ENCODE results near the gene PIGH. TPM values are rescaled to one million over a fixed set of nuclear protein-coding genes. Genes with fewer than 3 reads are reported as not detected.

The PIGH gene
- total and polyA plus RNA-seq, 8 donors, result 5.2 to 222 (median 21.0) TPM

GRCh38 chr14:67619446-67620216 lies 19.6 kb upstream of the PIGH start, which contains the start of gene ARG2:
TSS of gene ARG2 (plus strand) at chr14:67619920. CDS start at chr14:67619978, 58 bp downstream.
- intact Hi-C loops (cut with DNase I; ENCODE audit: low total_unique reads), result loop anchor here (10.0 kb wide), 1 partner anchor 45 kb away; no protein-coding TSS in a partner anchor
- Histone ChIP-seq H3K9me3 (no peaks in the 10 kb centered on the region), H3K27me3 (no peaks in the 10 kb centered on the region), H3K4me1 (peaks cover 6 to 40% (median 18%) of the 10 kb centered on the region in 4 donors), H3K27ac (peak within 1 kb of the TSS; percentile 76 to 92 (median 81)), H3K4me3 (peak within 1 kb of the TSS; percentile 52 to 72 (median 62)), H3K36me3 (no peaks in the 10 kb centered on the region)
- TF ChIP-seq EP300 (IDR thresholded peaks at IDR 0.05) (no peak), POLR2A (IDR thresholded peaks at IDR 0.05) (peak in 2 of 4 donors; percentile 4 to 51), POLR2AphosphoS5 (IDR thresholded peaks at IDR 0.05) (peak; percentile 65 to 89 (median 76))
- TF ChIP-seq, protein P1, sequence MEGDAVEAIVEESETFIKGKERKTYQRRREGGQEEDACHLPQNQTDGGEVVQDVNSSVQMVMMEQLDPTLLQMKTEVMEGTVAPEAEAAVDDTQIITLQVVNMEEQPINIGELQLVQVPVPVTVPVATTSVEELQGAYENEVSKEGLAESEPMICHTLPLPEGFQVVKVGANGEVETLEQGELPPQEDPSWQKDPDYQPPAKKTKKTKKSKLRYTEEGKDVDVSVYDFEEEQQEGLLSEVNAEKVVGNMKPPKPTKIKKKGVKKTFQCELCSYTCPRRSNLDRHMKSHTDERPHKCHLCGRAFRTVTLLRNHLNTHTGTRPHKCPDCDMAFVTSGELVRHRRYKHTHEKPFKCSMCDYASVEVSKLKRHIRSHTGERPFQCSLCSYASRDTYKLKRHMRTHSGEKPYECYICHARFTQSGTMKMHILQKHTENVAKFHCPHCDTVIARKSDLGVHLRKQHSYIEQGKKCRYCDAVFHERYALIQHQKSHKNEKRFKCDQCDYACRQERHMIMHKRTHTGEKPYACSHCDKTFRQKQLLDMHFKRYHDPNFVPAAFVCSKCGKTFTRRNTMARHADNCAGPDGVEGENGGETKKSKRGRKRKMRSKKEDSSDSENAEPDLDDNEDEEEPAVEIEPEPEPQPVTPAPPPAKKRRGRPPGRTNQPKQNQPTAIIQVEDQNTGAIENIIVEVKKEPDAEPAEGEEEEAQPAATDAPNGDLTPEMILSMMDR (IDR thresholded peaks at IDR 0.05), result peak in 2 of 7 experiments; percentile 11 to 12
- WGBS, 5 donors, result 0 to 1% (median 1%) methylated on average over 19 to 62 of the region's 62 CpGs
- peak; percentile 99 to 100 for DNase-seq

DNA sequence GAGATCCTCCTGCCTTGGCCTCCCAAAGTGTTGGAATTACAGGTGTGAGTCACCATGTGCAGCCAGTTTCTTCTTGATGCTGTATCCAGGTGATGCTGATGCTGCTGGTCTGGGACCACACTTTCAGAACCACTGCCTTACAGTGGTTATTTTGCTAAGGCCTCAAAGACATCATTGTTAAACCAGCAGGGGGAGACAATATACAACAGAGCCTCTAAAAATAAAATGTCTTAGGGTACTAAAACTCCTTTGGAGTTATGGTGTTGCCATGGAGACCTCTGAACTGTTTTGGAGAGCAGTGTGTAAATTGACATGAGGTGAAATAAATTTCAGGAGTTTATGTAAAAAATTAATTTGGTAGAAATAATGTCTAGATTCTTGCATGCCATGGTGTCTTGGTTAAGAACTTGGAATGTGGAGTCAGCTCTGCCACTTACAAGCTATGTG lies 18.6 kb upstream of the PIGH start:
- intact Hi-C loops (cut with DNase I; ENCODE audit: low total_unique reads), result loop anchor here (10.0 kb wide), 1 partner anchor 46 kb away; no protein-coding TSS in a partner anchor
- H3K27ac ChIP-seq, result peak overlapping the region in 3 of 5 donors; percentile 76 to 87 (median 81)

GRCh38 chr14:67610491-67610890 lies 10.4 kb upstream of the PIGH start:
- peaks cover 0 to 12% (median 0%) of the 10 kb centered on the region in 3 donors for H3K27me3 ChIP-seq
- no peaks in the 10 kb centered on the region for H3K4me1 ChIP-seq
- H3K36me3 ChIP-seq, result no peaks in the 10 kb centered on the region
- H3K9me3 ChIP-seq, result no peaks in the 10 kb centered on the region
- H3K27ac ChIP-seq, result no peak overlapping the region
- intact Hi-C loops (cut with DNase I; ENCODE audit: low total_unique reads), result loop anchor here (10.0 kb wide), 1 partner anchor 54 kb away; no protein-coding TSS in a partner anchor
- DNase-seq, result no peak
- no peak overlapping the region for H3K4me3 ChIP-seq
- TF ChIP-seq POLR2A (IDR thresholded peaks at IDR 0.05) (no peak), EP300 (IDR thresholded peaks at IDR 0.05) (no peak), POLR2AphosphoS5 (IDR thresholded peaks at IDR 0.05) (no peak)
- TF ChIP-seq, protein P1 (IDR thresholded peaks at IDR 0.05), result no peak
- 60 to 80% (median 70%) methylated on average over 1 of the region's 1 CpG for WGBS, 5 donors

More for the DNA sequence above, 18.6 kb upstream of the PIGH start:
- no peaks in the 10 kb centered on the region for H3K36me3 ChIP-seq
- TF ChIP-seq POLR2A (IDR thresholded peaks at IDR 0.05), result no peak
- TF ChIP-seq, protein P1 (IDR thresholded peaks at IDR 0.05), result peak in 5 of 7 experiments; percentile 45 to 76 (median 50)
- TF ChIP-seq EP300 (IDR thresholded peaks at IDR 0.05), result no peak
- TF ChIP-seq POLR2AphosphoS5 (IDR thresholded peaks at IDR 0.05), result no peak
- H3K9me3 ChIP-seq, result no peaks in the 10 kb centered on the region
- H3K4me3 ChIP-seq, result no peak overlapping the region
- H3K4me1 ChIP-seq, result peaks cover 6 to 39% (median 18%) of the 10 kb centered on the region in 4 donors
- DNase-seq, result peak in 1 of 2 donors; percentile 89
- no peaks in the 10 kb centered on the region for H3K27me3 ChIP-seq

- H3K4me1 ChIP-seq, result no peaks in the 10 kb centered on the region
- TF ChIP-seq POLR2AphosphoS5 (IDR thresholded peaks at IDR 0.05), result no peak
- H3K9me3 ChIP-seq, result no peaks in the 10 kb centered on the region
- intact Hi-C loops (cut with DNase I; ENCODE audit: low total_unique reads), result loop anchor here (10.0 kb wide), 1 partner anchor 55 kb away; no protein-coding TSS in a partner anchor
- WGBS, 5 donors, result 67 to 78% (median 73%) methylated on average over 10 of the region's 10 CpGs
- no peaks in the 10 kb centered on the region for H3K36me3 ChIP-seq
- no peak for DNase-seq
- H3K27me3 ChIP-seq, result peaks cover 0 to 12% (median 0%) of the 10 kb centered on the region in 3 donors
- H3K27ac ChIP-seq, result no peak overlapping the region
- no peak overlapping the region for H3K4me3 ChIP-seq
These were observed 9.7 kb upstream of the PIGH start for GRCh38 chr14:67609642-67610310.
